Prostate gland (tissue), 2 donors: ENCODE data around the gene SLC39A1. TPM values are rescaled to one million over a fixed set of nuclear protein-coding genes. Genes with fewer than 3 reads are reported as not detected.

ENCODE experiments used
- DNase-seq: peaks from one replicate; pipeline ENCODE4 v3.0.0-alpha.2; 2019; ENCODE audit warnings: low spot score
- H3K27ac ChIP-seq, 2 donors: fragments of 200-600 bp; sonication (generic); 2 replicates each; pipeline ENCODE4 v1.5.1; 2017 to 2019
- H3K27me3 ChIP-seq: fragments of 200-600 bp; sonication (generic); replicated peaks from 2 replicates; pipeline ENCODE4 v1.5.1; 2019; ENCODE audit not compliant: insufficient read depth
- H3K36me3 ChIP-seq, 2 donors: fragments of 200-600 bp; sonication (generic); 1 replicate in 1 of 2; 2 replicates in 1 of 2; pipeline versions ENCODE4 v1.5.1 to v1.8.1; 2017 to 2019
- H3K4me1 ChIP-seq: fragments of 200-600 bp; sonication (generic); replicated peaks from 2 replicates; pipeline ENCODE4 v1.5.1; 2019
- H3K4me3 ChIP-seq, 2 donors: fragments of 200-600 bp; sonication (generic); 2 replicates each; pipeline ENCODE4 v1.5.1; 2017 to 2019
- H3K9me3 ChIP-seq: fragments of 200-600 bp; sonication (generic); 2 replicates; pipeline ENCODE4 v1.5.1; 2017
- CTCF ChIP-seq, 4 experiments: fragments of 200-600 bp in 2 of 4; fragments of 450-650 bp in 2 of 4; sonication (generic) in 2 of 4; IDR thresholded peaks; 1 replicate in 3 of 4; 2 replicates in 1 of 4; pipeline ENCODE4 v1.5.1; 2016 to 2019; ENCODE audit warnings: antibody characterized with exemption in 4 of 4, mild to moderate bottlenecking in 2 of 4, moderate library complexity in 2 of 4
- POLR2A ChIP-seq: fragments of 450-650 bp; IDR thresholded peaks from one replicate; pipeline ENCODE4 v1.6.1; 2016; ENCODE audit warnings: antibody characterized with exemption, mild to moderate bottlenecking
- POLR2AphosphoS5 ChIP-seq: sonication (generic); formaldehyde crosslinking; IDR thresholded peaks from one replicate; pipeline ENCODE4 v1.6.1; 2017; ENCODE audit warnings: antibody characterized with exemption
- WGBS: methylation state at CpG from one replicate; pipeline ENCODE4 v1.1.5; 2018; 5-methylcytosine and 5-hydroxymethylcytosine counted together
- intact Hi-C: fragments of 100-400 bp; cut with DNase I; formaldehyde crosslinking; loops from one replicate; pipeline ENCODE4 v1.14.2; 2022
- total RNA-seq, 2 donors: library from RNA; depleted of rRNA; stranded (reverse); fragments of >200 nt; gene quantifications; one replicate each; pipeline ENCODE4 v1.1.0, GENCODE V29; 2016

SLC39A1 gene
- total RNA-seq, 2 donors from 2014 or later = 88.6 to 122 TPM

GRCh38 chr1:153990468-153991150 lies 27.3 kb upstream of the SLC39A1 start, which contains the start of gene RPS27:
RPS27 (plus strand) TSS chr1:153990762; CDS start chr1:153990797, 35 bp downstream.
- intact Hi-C loops = loop anchor here (10.0 kb wide), 1 partner anchor 194 kb away; no protein-coding TSS in a partner anchor
- TF ChIP-seq CTCF (IDR thresholded peaks at IDR 0.05) (peak in 2 of 4 experiments; percentile 23 to 31), POLR2A (peak; percentile 91), POLR2AphosphoS5 (peak; percentile 100)
- WGBS = 0% methylated on average over 36 of the region's 36 CpGs
- Histone ChIP-seq H3K9me3 (no peaks in the 10 kb centered on the region), H3K36me3 (peaks cover 0 to 2% of the 10 kb centered on the region in 2 donors), H3K4me3 (peak within 1 kb of the TSS; percentile 72 to 77), H3K4me1 (peaks cover 3% of the 10 kb centered on the region), H3K27me3 (no peaks in the 10 kb centered on the region), H3K27ac (peak within 1 kb of the TSS; percentile 88 to 93)
- DNase-seq = peak; percentile 95

GRCh38 chr1:153987621-153988020 lies 24.3 kb upstream of the SLC39A1 start:
- no peak for TF ChIP-seq POLR2AphosphoS5
- TF ChIP-seq POLR2A = no peak
- TF ChIP-seq CTCF (IDR thresholded peaks at IDR 0.05) = no peak
- no peak overlapping the region for H3K27ac ChIP-seq
- no peaks in the 10 kb centered on the region for H3K9me3 ChIP-seq
- intact Hi-C loops = loop anchor here (2.0 to 5.0 kb wide), 4 partner anchors 40 to 310 kb away; partner anchors contain the start of genes DENND4B and NPR1
- no peak for DNase-seq
- no peaks in the 10 kb centered on the region for H3K36me3 ChIP-seq
- H3K4me1 ChIP-seq = no peaks in the 10 kb centered on the region
- H3K4me3 ChIP-seq = no peak overlapping the region
- H3K27me3 ChIP-seq = no peaks in the 10 kb centered on the region
- 83% methylated on average over 8 of the region's 8 CpGs for WGBS

- intact Hi-C loops = loop anchor here (2.0 to 5.0 kb wide), 4 partner anchors 39 to 309 kb away; partner anchors contain the start of genes DENND4B and NPR1
- Histone ChIP-seq H3K9me3 (no peaks in the 10 kb centered on the region), H3K27me3 (no peaks in the 10 kb centered on the region), H3K4me3 (peak within 1 kb of the TSS; percentile 40 to 63), H3K27ac (peak within 1 kb of the TSS; percentile 89 to 95), H3K36me3 (no peaks in the 10 kb centered on the region), H3K4me1 (no peaks in the 10 kb centered on the region)
- 1% methylated on average over 32 of the region's 32 CpGs for WGBS
- TF ChIP-seq CTCF (IDR thresholded peaks at IDR 0.05) (peak in 1 of 4 experiments; percentile 4), POLR2AphosphoS5 (peak; percentile 63), POLR2A (peak; percentile 73)
- peak; percentile 90 for DNase-seq
These were observed 22.8 kb upstream of the SLC39A1 start, which contains the start of gene RAB13 for GRCh38 chr1:153985941-153986761. RAB13 (minus strand) TSS chr1:153986339; CDS start chr1:153986236, 103 bp downstream.

- H3K9me3 ChIP-seq = no peaks in the 10 kb centered on the region
- no peaks in the 10 kb centered on the region for H3K36me3 ChIP-seq
- H3K27me3 ChIP-seq = no peaks in the 10 kb centered on the region
- peak overlapping the region; percentile 89 to 95 for H3K27ac ChIP-seq
- intact Hi-C loops = loop anchor here (5.0 kb wide), 3 partner anchors 38 to 308 kb away; partner anchors contain the start of genes DENND4B and NPR1
- no peaks in the 10 kb centered on the region for H3K4me1 ChIP-seq
- peak overlapping the region; percentile 40 to 63 for H3K4me3 ChIP-seq
- 11% methylated on average over 7 of the region's 7 CpGs for WGBS
- no peak for TF ChIP-seq CTCF (IDR thresholded peaks at IDR 0.05)
- peak; percentile 18 for TF ChIP-seq POLR2A
- DNase-seq = no peak
These were observed 22.1 kb upstream of the SLC39A1 start for GRCh38 chr1:153985341-153985912.
